GM19455 (cell line): ENCODE results near the gene MARCHF9.
"Not testable (repeated sequence)": the region's sequence is repeated elsewhere in the genome, so short reads cannot be mapped to it uniquely, and the experiment has no call there.

ENCODE experiments used
- ATAC-seq: cut with Tn5 transposase; IDR thresholded peaks from one replicate; pipeline ENCODE4 v1.9.1; 2021; ENCODE audit not compliant: unreplicated experiment

MARCHF9 gene

GRCh38 chr12:57754411-57755193, at the start of gene MARCHF9:
TSS of gene MARCHF9 (plus strand) at chr12:57755103. CDS start at chr12:57755529, 426 bp downstream.
- ATAC-seq, result peak; percentile 33

GRCh38 chr12:57707250-57707649, 47.7 kb upstream of the MARCHF9 start:
- no peak for ATAC-seq

GRCh38 chr12:57708296-57708695, 46.6 kb upstream of the MARCHF9 start:
- no peak for ATAC-seq

- no peak for ATAC-seq
These were observed 42.2 kb upstream of the MARCHF9 start for GRCh38 chr12:57712701-57713100.

GRCh38 chr12:57713209-57713608, 41.7 kb upstream of the MARCHF9 start:
- no peak for ATAC-seq

GRCh38 chr12:57715036-57715748, 39.7 kb upstream of the MARCHF9 start:
- ATAC-seq, result not testable (repeated sequence)

GRCh38 chr12:57715786-57716185, 39.1 kb upstream of the MARCHF9 start:
- ATAC-seq, result no peak

- ATAC-seq, result no peak
These were observed 38.6 kb upstream of the MARCHF9 start for GRCh38 chr12:57716305-57716704.

- ATAC-seq, result no peak
These were observed 37.8 kb upstream of the MARCHF9 start for GRCh38 chr12:57717131-57717530.

- no peak for ATAC-seq
These were observed 36.9 kb upstream of the MARCHF9 start for GRCh38 chr12:57717846-57718640.

- ATAC-seq, result no peak
These were observed 36.0 kb upstream of the MARCHF9 start for GRCh38 chr12:57718641-57719528.

- ATAC-seq, result no peak
These were observed 34.9 kb upstream of the MARCHF9 start for GRCh38 chr12:57719777-57720605.

GRCh38 chr12:57720606-57721595, 34.0 kb upstream of the MARCHF9 start:
- ATAC-seq, result no peak

GRCh38 chr12:57721846-57722608, 32.9 kb upstream of the MARCHF9 start:
- not testable (repeated sequence) for ATAC-seq

GRCh38 chr12:57722716-57723629, 31.9 kb upstream of the MARCHF9 start:
- ATAC-seq, result no peak

- no peak for ATAC-seq
These were observed 31.3 kb upstream of the MARCHF9 start for GRCh38 chr12:57723630-57723962.
